Measurements from ENCODE around the gene SNN.

SNN gene

GRCh38 chr16:11671271-11671670 lies 3.0 kb downstream of the SNN start:
- Histone ChIP-seq H3K27me3 (ENCODE audit: control insufficient read depth in 3 of 3, insufficient read depth in 3 of 3, low read depth in 1 of 3, low read length in 3 of 3) (no peaks in the 10 kb centered on the region), H3K4me3 (ENCODE audit: low read length in 2 of 2) (no peak overlapping the region), H4K8ac (ENCODE audit: low read depth, low read length) (no peak overlapping the region), H3K79me1 (ENCODE audit: low read depth, low read length) (peaks cover 51% of the 10 kb centered on the region), H2AFZ (ENCODE audit: low read length) (no peak overlapping the region), H3K27ac (replicated peaks; ENCODE audit: low read length) (no peak overlapping the region), H3K9ac (ENCODE audit: low read depth, low read length, poor library complexity) (no peak overlapping the region), H4K91ac (ENCODE audit: low read depth, low read length, poor library complexity) (no peak overlapping the region), H3K23ac (ENCODE audit: low read depth, low read length, poor library complexity) (peak overlapping the region; percentile 90), H3K4ac (ENCODE audit: low read length) (no peak overlapping the region), H2BK12ac (ENCODE audit: low read length) (no peak overlapping the region), H3K18ac (ENCODE audit: low read length) (no peak overlapping the region), H2BK5ac (ENCODE audit: low read length) (peak overlapping the region; percentile 1), H3K36me3 (replicated peaks in 1 of 2; ENCODE audit: control insufficient read depth in 2 of 2, insufficient read depth in 2 of 2, low read length in 2 of 2) (peaks cover 15 to 53% of the 10 kb centered on the region in 2 donors), H3K4me2 (ENCODE audit: insufficient read depth, low read length, poor library complexity, severe bottlenecking) (peak overlapping the region; percentile 14), H3K9me3 (replicated peaks in 1 of 2; ENCODE audit: control insufficient read depth in 2 of 2, insufficient read depth in 1 of 2, low read depth in 1 of 2, low read length in 2 of 2) (peaks cover 0 to 2% of the 10 kb centered on the region in 2 donors), H2AK5ac (ENCODE audit: low read depth, low read length) (no peak overlapping the region), H2BK15ac (ENCODE audit: low read length) (no peak overlapping the region), H3K14ac (ENCODE audit: low read length) (no peak overlapping the region), H3K4me1 (ENCODE audit: control insufficient read depth in 2 of 2, insufficient read depth in 1 of 2, low read depth in 1 of 2, low read length in 2 of 2) (peaks cover 13 to 26% of the 10 kb centered on the region in 2 donors), H2BK120ac (ENCODE audit: low read depth, low read length) (no peak overlapping the region)
- no CpG with 5 or more reads among the region's 2 CpGs for WGBS, 2 donors (ENCODE audit: extremely low coverage in 2 of 2, insufficient read length in 2 of 2, insufficient replicate concordance in 1 of 2)
- DNase-seq (ENCODE audit: low spot score), result no peak

- peak overlapping the region; percentile 65 for H4K91ac ChIP-seq (ENCODE audit: low read depth, low read length, poor library complexity)
- no peak overlapping the region for H3K4ac ChIP-seq (ENCODE audit: low read length)
- WGBS, 2 donors (ENCODE audit: extremely low coverage in 2 of 2, insufficient read length in 2 of 2, insufficient replicate concordance in 1 of 2), result no CpG with 5 or more reads among the region's 8 CpGs
- H3K27me3 ChIP-seq (ENCODE audit: control insufficient read depth in 3 of 3, insufficient read depth in 3 of 3, low read depth in 1 of 3, low read length in 3 of 3), result no peaks in the 10 kb centered on the region
- no peak overlapping the region for H2BK15ac ChIP-seq (ENCODE audit: low read length)
- no peak overlapping the region for H3K27ac ChIP-seq (replicated peaks; ENCODE audit: low read length)
- peak overlapping the region; percentile 23 for H3K23ac ChIP-seq (ENCODE audit: low read depth, low read length, poor library complexity)
- H2AFZ ChIP-seq (ENCODE audit: low read length), result no peak overlapping the region
- H2BK120ac ChIP-seq (ENCODE audit: low read depth, low read length), result no peak overlapping the region
- H3K18ac ChIP-seq (ENCODE audit: low read length), result peak overlapping the region; percentile 58
- H2AK5ac ChIP-seq (ENCODE audit: low read depth, low read length), result no peak overlapping the region
- no peak overlapping the region for H3K4me2 ChIP-seq (ENCODE audit: insufficient read depth, low read length, poor library complexity, severe bottlenecking)
- H3K79me1 ChIP-seq (ENCODE audit: low read depth, low read length), result peaks cover 52% of the 10 kb centered on the region
- peaks cover 13 to 26% of the 10 kb centered on the region in 2 donors for H3K4me1 ChIP-seq (ENCODE audit: control insufficient read depth in 2 of 2, insufficient read depth in 1 of 2, low read depth in 1 of 2, low read length in 2 of 2)
- H3K36me3 ChIP-seq (replicated peaks in 1 of 2; ENCODE audit: control insufficient read depth in 2 of 2, insufficient read depth in 2 of 2, low read length in 2 of 2), result peaks cover 19 to 57% of the 10 kb centered on the region in 2 donors
- no peak overlapping the region for H4K8ac ChIP-seq (ENCODE audit: low read depth, low read length)
- no peak overlapping the region for H3K9ac ChIP-seq (ENCODE audit: low read depth, low read length, poor library complexity)
- no peak overlapping the region for H2BK12ac ChIP-seq (ENCODE audit: low read length)
- peak overlapping the region; percentile 1 for H2BK5ac ChIP-seq (ENCODE audit: low read length)
- peaks cover 0 to 2% of the 10 kb centered on the region in 2 donors for H3K9me3 ChIP-seq (replicated peaks in 1 of 2; ENCODE audit: control insufficient read depth in 2 of 2, insufficient read depth in 1 of 2, low read depth in 1 of 2, low read length in 2 of 2)
- H3K4me3 ChIP-seq (ENCODE audit: low read length in 2 of 2), result no peak overlapping the region
- H3K14ac ChIP-seq (ENCODE audit: low read length), result peak overlapping the region; percentile 96
- DNase-seq (ENCODE audit: low spot score), result no peak
Observed at GRCh38 chr16:11671676-11672075, 3.4 kb downstream of the SNN start.

- H2AFZ ChIP-seq (ENCODE audit: low read length), result no peak overlapping the region
- H2BK5ac ChIP-seq (ENCODE audit: low read length), result peak overlapping the region; percentile 1
- H3K14ac ChIP-seq (ENCODE audit: low read length), result peak overlapping the region; percentile 96
- no peak overlapping the region for H2AK5ac ChIP-seq (ENCODE audit: low read depth, low read length)
- peak overlapping the region; percentile 65 for H4K91ac ChIP-seq (ENCODE audit: low read depth, low read length, poor library complexity)
- H3K4me2 ChIP-seq (ENCODE audit: insufficient read depth, low read length, poor library complexity, severe bottlenecking), result no peak overlapping the region
- H2BK12ac ChIP-seq (ENCODE audit: low read length), result no peak overlapping the region
- peak overlapping the region; percentile 88 for H3K18ac ChIP-seq (ENCODE audit: low read length)
- H2BK120ac ChIP-seq (ENCODE audit: low read depth, low read length), result no peak overlapping the region
- no peak for DNase-seq (ENCODE audit: low spot score)
- no peak overlapping the region for H3K27ac ChIP-seq (replicated peaks; ENCODE audit: low read length)
- no peaks in the 10 kb centered on the region for H3K27me3 ChIP-seq (ENCODE audit: control insufficient read depth in 3 of 3, insufficient read depth in 3 of 3, low read depth in 1 of 3, low read length in 3 of 3)
- H3K23ac ChIP-seq (ENCODE audit: low read depth, low read length, poor library complexity), result peak overlapping the region; percentile 80
- H2BK15ac ChIP-seq (ENCODE audit: low read length), result peak overlapping the region; percentile 34
- no CpG with 5 or more reads among the region's 25 CpGs for WGBS, 2 donors (ENCODE audit: extremely low coverage in 2 of 2, insufficient read length in 2 of 2, insufficient replicate concordance in 1 of 2)
- no peak overlapping the region for H3K4ac ChIP-seq (ENCODE audit: low read length)
- H4K8ac ChIP-seq (ENCODE audit: low read depth, low read length), result no peak overlapping the region
- peaks cover 0 to 2% of the 10 kb centered on the region in 2 donors for H3K9me3 ChIP-seq (replicated peaks in 1 of 2; ENCODE audit: control insufficient read depth in 2 of 2, insufficient read depth in 1 of 2, low read depth in 1 of 2, low read length in 2 of 2)
- peaks cover 26 to 65% of the 10 kb centered on the region in 2 donors for H3K36me3 ChIP-seq (replicated peaks in 1 of 2; ENCODE audit: control insufficient read depth in 2 of 2, insufficient read depth in 2 of 2, low read length in 2 of 2)
- peaks cover 13 to 26% of the 10 kb centered on the region in 2 donors for H3K4me1 ChIP-seq (ENCODE audit: control insufficient read depth in 2 of 2, insufficient read depth in 1 of 2, low read depth in 1 of 2, low read length in 2 of 2)
- H3K9ac ChIP-seq (ENCODE audit: low read depth, low read length, poor library complexity), result peak overlapping the region; percentile 9
- peaks cover 55% of the 10 kb centered on the region for H3K79me1 ChIP-seq (ENCODE audit: low read depth, low read length)
- no peak overlapping the region for H3K4me3 ChIP-seq (ENCODE audit: low read length in 2 of 2)
Observed at GRCh38 chr16:11672206-11673090, 4.2 kb downstream of the SNN start.
